ENCODE measurements around the gene NFIA. TPM values are rescaled to one million over a fixed set of nuclear protein-coding genes. Genes with fewer than 3 reads are reported as not detected.

NFIA gene
- total RNA-seq, 1 donor from 2014 or later, result 2.1 TPM

- DNase-seq (ENCODE audit: low read depth), result no peak
Observed at GRCh38 chr1:61353797-61354406, 271.5 kb downstream of the NFIA start.

- DNase-seq (ENCODE audit: low read depth), result no peak
Observed at GRCh38 chr1:61356016-61356415, 273.7 kb downstream of the NFIA start.

GRCh38 chr1:61356995-61357394, 274.6 kb downstream of the NFIA start:
- no peak for DNase-seq (ENCODE audit: low read depth)

- no peak for DNase-seq (ENCODE audit: low read depth)
Observed at GRCh38 chr1:61357539-61357938, 275.2 kb downstream of the NFIA start.

- DNase-seq (ENCODE audit: low read depth), result no peak
Observed at GRCh38 chr1:61358770-61359455, 276.6 kb downstream of the NFIA start.

GRCh38 chr1:61361931-61362330, 279.6 kb downstream of the NFIA start:
- DNase-seq (ENCODE audit: low read depth), result no peak

GRCh38 chr1:61362351-61362750, 280.0 kb downstream of the NFIA start:
- no peak for DNase-seq (ENCODE audit: low read depth)

- no peak for DNase-seq (ENCODE audit: low read depth)
Observed at GRCh38 chr1:61368366-61368765, 286.0 kb downstream of the NFIA start.

GRCh38 chr1:61368876-61369275, 286.5 kb downstream of the NFIA start:
- peak; percentile 63 for DNase-seq (ENCODE audit: low read depth)

- DNase-seq (ENCODE audit: low read depth), result peak; percentile 74
Observed at GRCh38 chr1:61370177-61370912, 288.0 kb downstream of the NFIA start.

GRCh38 chr1:61370913-61371279, 288.5 kb downstream of the NFIA start:
- no peak for DNase-seq (ENCODE audit: low read depth)

- DNase-seq (ENCODE audit: low read depth), result peak; percentile 5
Observed at GRCh38 chr1:61372944-61373343, 290.6 kb downstream of the NFIA start.

- no peak for DNase-seq (ENCODE audit: low read depth)
Observed at GRCh38 chr1:61374156-61374555, 291.8 kb downstream of the NFIA start.

- no peak for DNase-seq (ENCODE audit: low read depth)
Observed at GRCh38 chr1:61375082-61375880, 292.9 kb downstream of the NFIA start.

GRCh38 chr1:61376151-61376550, 293.8 kb downstream of the NFIA start:
- DNase-seq (ENCODE audit: low read depth), result no peak

GRCh38 chr1:61377242-61377958, 295.0 kb downstream of the NFIA start:
- DNase-seq (ENCODE audit: low read depth), result no peak

GRCh38 chr1:61378494-61379180, 296.3 kb downstream of the NFIA start:
- DNase-seq (ENCODE audit: low read depth), result no peak

GRCh38 chr1:61379693-61380092, 297.3 kb downstream of the NFIA start:
- no peak for DNase-seq (ENCODE audit: low read depth)

GRCh38 chr1:61380561-61380960, 298.2 kb downstream of the NFIA start:
- DNase-seq (ENCODE audit: low read depth), result no peak

GRCh38 chr1:61386323-61386722, 304.0 kb downstream of the NFIA start:
- DNase-seq (ENCODE audit: low read depth), result no peak
